SK-N-SH (cell line): Measurements from ENCODE around the gene MYLK4. TPM values are rescaled to one million over a fixed set of nuclear protein-coding genes. Genes with fewer than 3 reads are reported as not detected.

Source experiments
- CTCF ChIA-PET: fragments of 300-600, 350-600 bp; formaldehyde crosslinking; extraction: SDS; loops from one replicate; lab custom pipeline; 2021; lab: Yijun Ruan, JAX
- POLR2A ChIA-PET: fragments of 350-600 bp; sonication (Branson Sonifier 250); formaldehyde crosslinking; extraction: SDS; loops from one replicate; lab custom pipeline; 2020; ENCODE audit warnings: antibody characterized with exemption, inconsistent platforms; lab: Yijun Ruan, JAX
- DNase-seq: peaks from one replicate; pipeline ENCODE4 v3.0.0; 2012
- H2AFZ ChIP-seq: fragments of 200-600 bp; sonication (generic); 2 replicates; pipeline ENCODE4 v1.8.1; 2016; ENCODE audit warnings: antibody characterized with exemption, mild to moderate bottlenecking, low read depth
- H3F3A ChIP-seq: fragments of 200-600 bp; sonication (generic); replicated peaks from 2 replicates; pipeline ENCODE3; 2016; ENCODE audit warnings: antibody characterized with exemption, mild to moderate bottlenecking; ENCODE audit not compliant: insufficient read depth
- H3K27ac ChIP-seq, 2 experiments: fragments of 200-500 bp in 1 of 2; fragments of 200-600 bp in 1 of 2; sonication (Bioruptor generic) in 1 of 2; sonication (generic), shearing (Covaris generic) in 1 of 2; 2 replicates each; pipeline versions ENCODE4 v1.5.1 to v1.6.1; 2014 to 2016; ENCODE audit warnings: low read depth in 2 of 2, inconsistent platforms in 1 of 2, low read length in 1 of 2, mild to moderate bottlenecking in 1 of 2, mixed read lengths in 1 of 2
- H3K27me3 ChIP-seq: fragments of 200-600 bp; sonication (generic), shearing (Covaris generic); 2 replicates; pipeline ENCODE4 v1.6.1; 2016; ENCODE audit warnings: mixed run types; ENCODE audit not compliant: insufficient read depth
- H3K36me3 ChIP-seq, 2 experiments: fragments of 200-500 bp in 1 of 2; fragments of 200-600 bp in 1 of 2; sonication (Bioruptor generic) in 1 of 2; sonication (generic) in 1 of 2; replicated peaks in 1 of 2; 2 replicates each; pipeline versions ENCODE3 to v1.5.1; 2014 to 2016; ENCODE audit warnings: low read length in 1 of 2, mild to moderate bottlenecking in 1 of 2; ENCODE audit not compliant: insufficient read depth in 2 of 2, control insufficient read depth in 1 of 2
- H3K4me1 ChIP-seq, 2 experiments: fragments of 200-500 bp in 1 of 2; fragments of 200-600 bp in 1 of 2; sonication (Bioruptor generic) in 1 of 2; sonication (generic), shearing (Covaris generic) in 1 of 2; 2 replicates each; pipeline versions ENCODE4 v1.5.1 to v1.6.1; 2014 to 2016; ENCODE audit warnings: low read depth in 1 of 2, low read length in 1 of 2, mixed run types in 1 of 2; ENCODE audit not compliant: insufficient read depth in 2 of 2, control insufficient read depth in 1 of 2
- H3K4me2 ChIP-seq: fragments of 200-600 bp; sonication (generic), shearing (Covaris generic); 2 replicates; pipeline ENCODE4 v1.6.1; 2017; ENCODE audit warnings: mixed run types
- H3K4me3 ChIP-seq, 2 experiments: fragments of 200-500 bp in 1 of 2; fragments of 200-600 bp in 1 of 2; sonication (Bioruptor generic) in 1 of 2; sonication (generic), shearing (Covaris generic) in 1 of 2; 2 replicates each; pipeline versions ENCODE4 v1.5.1 to v1.8.1; 2014 to 2016; ENCODE audit warnings: low read depth in 2 of 2, inconsistent platforms in 1 of 2, low read length in 1 of 2, mild to moderate bottlenecking in 1 of 2, mixed read lengths in 1 of 2, moderate library complexity in 1 of 2
- H3K79me2 ChIP-seq: fragments of 200-600 bp; sonication (generic); 2 replicates; pipeline ENCODE4 v1.8.1; 2017; ENCODE audit warnings: mild to moderate bottlenecking; ENCODE audit not compliant: insufficient read depth
- H3K9ac ChIP-seq: fragments of 200-600 bp; sonication (generic); 2 replicates; pipeline ENCODE4 v1.6.1; 2017; ENCODE audit warnings: mixed run types
- H3K9me2 ChIP-seq: fragments of 200-600 bp; sonication (generic); 2 replicates; pipeline ENCODE4 v1.6.1; 2017; ENCODE audit warnings: mixed run types
- H3K9me3 ChIP-seq: fragments of 200-600 bp; sonication (generic); 2 replicates; pipeline ENCODE4 v1.6.1; 2017; ENCODE audit warnings: mixed run types, mild to moderate bottlenecking, moderate library complexity
- H4K20me1 ChIP-seq: fragments of 200-600 bp; sonication (generic); 2 replicates; pipeline ENCODE4 v1.6.1; 2017; ENCODE audit warnings: mild to moderate bottlenecking, mixed run types; ENCODE audit not compliant: insufficient read depth
- CHD2 ChIP-seq: fragments of 150-350 bp; IDR thresholded peaks from 2 replicates; pipeline ENCODE4 v1.6.1; 2018; ENCODE audit warnings: low read length; ENCODE audit not compliant: partially characterized antibody
- EP300 ChIP-seq, 2 experiments: IDR thresholded peaks; 2 replicates each; pipeline versions ENCODE4 v1.4.0 to v1.6.1; 2012; ENCODE audit warnings: borderline replicate concordance in 1 of 2, low read depth in 1 of 2, low read length in 1 of 2
- FOSL2 ChIP-seq: IDR thresholded peaks from 2 replicates; pipeline ENCODE4 v1.4.0; 2012; ENCODE audit warnings: low read depth, mild to moderate bottlenecking, moderate library complexity, borderline replicate concordance
- FOXM1 ChIP-seq: IDR thresholded peaks from 2 replicates; pipeline ENCODE4 v1.4.0; 2012; ENCODE audit warnings: low read depth, mild to moderate bottlenecking
- MEF2A ChIP-seq: IDR thresholded peaks from 2 replicates; pipeline ENCODE4 v1.4.0; 2012; ENCODE audit warnings: low read depth, borderline replicate concordance
- MXI1 ChIP-seq: IDR thresholded peaks from 2 replicates; pipeline ENCODE4 v1.6.1; 2012; ENCODE audit warnings: mild to moderate bottlenecking, low read depth, low read length, improper control_type of control experiment
- POLR2AphosphoS5 ChIP-seq: IDR thresholded peaks from 2 replicates; pipeline ENCODE4 v1.6.1; 2012; ENCODE audit warnings: low read depth, low read length
- RFX5 ChIP-seq: IDR thresholded peaks from 2 replicates; pipeline ENCODE4 v1.6.1; 2012; ENCODE audit warnings: mild to moderate bottlenecking, improper control_type of control experiment, low read length
- RXRA ChIP-seq: IDR thresholded peaks from 2 replicates; pipeline ENCODE4 v1.4.0; 2012; ENCODE audit warnings: low read depth, mild to moderate bottlenecking, borderline replicate concordance
- SIN3A ChIP-seq: IDR thresholded peaks from 2 replicates; pipeline ENCODE4 v1.6.1; 2012; ENCODE audit warnings: low read depth, mild to moderate bottlenecking, low read length, moderate library complexity, borderline replicate concordance
- TAF1 ChIP-seq: IDR thresholded peaks from 2 replicates; pipeline ENCODE4 v1.6.1; 2012; ENCODE audit warnings: low read depth, mild to moderate bottlenecking, low read length, moderate library complexity, borderline replicate concordance
- TEAD4 ChIP-seq: IDR thresholded peaks from 2 replicates; pipeline ENCODE4 v1.4.0; 2012; ENCODE audit warnings: mild to moderate bottlenecking, borderline replicate concordance; ENCODE audit not compliant: insufficient read depth
- WGBS: methylation state at CpG from one replicate; pipeline ENCODE4 v1.1.6; 2017; ENCODE audit warnings: low lambda C conversion rate; 5-methylcytosine and 5-hydroxymethylcytosine counted together
- polyA plus RNA-seq, 3 experiments: library from polyadenylated mRNA; depleted of rRNA; stranded (reverse); fragments of >200 nt; gene quantifications; 2 replicates each; pipeline ENCODE4 v1.2.3, GENCODE V29; 2012
- TF ChIP-seq, protein P1 (sequence below): IDR thresholded peaks from 2 replicates; pipeline ENCODE4 v1.4.0; 2012; ENCODE audit warnings: low read depth, borderline replicate concordance
- TF ChIP-seq, protein P2 (sequence below): IDR thresholded peaks from 2 replicates; pipeline ENCODE4 v1.4.0; 2012; ENCODE audit warnings: low read depth, borderline replicate concordance

MYLK4 gene
- polyA plus RNA-seq, 1 of the 3 experiments (the other 2 are of a cell fraction): 0.16 TPM

DNA sequence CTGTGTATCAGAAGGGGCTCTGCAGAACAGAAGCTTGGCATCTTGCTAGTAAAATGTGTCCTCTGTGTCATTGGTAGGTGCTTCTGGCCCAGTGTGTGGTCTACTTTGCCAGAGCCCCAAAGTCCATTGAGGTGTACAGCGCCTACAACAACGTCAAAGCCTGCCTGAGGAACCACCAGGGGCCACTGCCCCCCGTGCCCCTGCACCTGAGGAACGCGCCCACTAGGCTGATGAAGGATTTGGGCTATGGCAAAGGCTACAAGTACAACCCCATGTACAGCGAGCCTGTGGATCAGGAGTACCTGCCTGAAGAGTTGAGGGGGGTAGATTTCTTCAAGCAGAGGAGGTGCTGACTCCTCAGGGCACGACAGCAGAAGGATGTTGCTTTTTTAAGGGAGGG lies 34.2 kb upstream of the MYLK4 start (continued):
- TF ChIP-seq, protein P1, sequence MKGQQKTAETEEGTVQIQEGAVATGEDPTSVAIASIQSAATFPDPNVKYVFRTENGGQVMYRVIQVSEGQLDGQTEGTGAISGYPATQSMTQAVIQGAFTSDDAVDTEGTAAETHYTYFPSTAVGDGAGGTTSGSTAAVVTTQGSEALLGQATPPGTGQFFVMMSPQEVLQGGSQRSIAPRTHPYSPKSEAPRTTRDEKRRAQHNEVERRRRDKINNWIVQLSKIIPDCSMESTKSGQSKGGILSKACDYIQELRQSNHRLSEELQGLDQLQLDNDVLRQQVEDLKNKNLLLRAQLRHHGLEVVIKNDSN: no peak
- no peak for TF ChIP-seq SIN3A
- no peak for TF ChIP-seq FOXM1
- TF ChIP-seq RXRA: no peak
- TF ChIP-seq TEAD4: no peak

DNA sequence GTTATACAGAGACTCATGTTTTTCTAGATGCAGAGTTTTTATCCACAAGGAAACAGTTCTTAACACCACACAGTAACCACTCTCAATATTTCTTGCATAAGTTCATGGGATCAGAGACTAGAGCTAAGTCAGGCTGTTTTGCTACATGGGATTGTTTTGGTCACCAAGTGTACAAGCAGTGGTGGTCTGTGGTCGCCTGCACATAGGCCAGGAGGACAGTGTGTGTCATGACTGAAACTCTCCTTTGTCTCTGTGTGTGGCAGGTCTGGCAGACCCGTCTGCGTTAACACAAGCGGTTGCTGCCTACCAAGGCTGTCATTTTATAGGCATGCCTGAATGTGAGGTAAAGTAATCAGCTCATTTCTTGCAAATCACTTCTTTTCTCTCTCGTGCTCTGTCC lies 33.3 kb upstream of the MYLK4 start:
- Histone ChIP-seq H3K79me2 (peaks cover 62% of the 10 kb centered on the region), H3K27ac (no peak overlapping the region), H3K9me3 (no peaks in the 10 kb centered on the region), H3K27me3 (no peaks in the 10 kb centered on the region), H4K20me1 (peaks cover 12% of the 10 kb centered on the region; the same call in 1 of the 2 replicates), H3K4me3 (no peak overlapping the region), H3K9ac (no peak overlapping the region), H2AFZ (no peak overlapping the region), H3K36me3 (peaks cover 27 to 68% of the 10 kb centered on the region in 2 experiments), H3K4me1 (no peaks in the 10 kb centered on the region; a peak in 1 of 4 replicates), H3F3A (no peaks in the 10 kb centered on the region), H3K9me2 (no peaks in the 10 kb centered on the region), H3K4me2 (no peak overlapping the region)
- WGBS: 92% methylated on average over 5 of the region's 5 CpGs
- ChIA-PET CTCF (interaction anchor here (0.7 to 1.7 kb wide), 6 partner anchors 16 to 148 kb away, joined by 3 to 7 read pairs (median 4); partner anchors contain the start of genes MYLK4 and WRNIP1), POLR2A (no interaction called here)
- DNase-seq: no peak
- TF ChIP-seq RFX5 (no peak), TAF1 (no peak), CHD2 (no peak), MEF2A (no peak), EP300 (IDR thresholded peaks at IDR 0.05; ENCODE audit: borderline replicate concordance in 1 of 2, low read depth in 1 of 2, low read length in 1 of 2) (no peak), RXRA (no peak), POLR2AphosphoS5 (no peak), FOSL2 (no peak), MXI1 (no peak)
- TF ChIP-seq, protein P2, sequence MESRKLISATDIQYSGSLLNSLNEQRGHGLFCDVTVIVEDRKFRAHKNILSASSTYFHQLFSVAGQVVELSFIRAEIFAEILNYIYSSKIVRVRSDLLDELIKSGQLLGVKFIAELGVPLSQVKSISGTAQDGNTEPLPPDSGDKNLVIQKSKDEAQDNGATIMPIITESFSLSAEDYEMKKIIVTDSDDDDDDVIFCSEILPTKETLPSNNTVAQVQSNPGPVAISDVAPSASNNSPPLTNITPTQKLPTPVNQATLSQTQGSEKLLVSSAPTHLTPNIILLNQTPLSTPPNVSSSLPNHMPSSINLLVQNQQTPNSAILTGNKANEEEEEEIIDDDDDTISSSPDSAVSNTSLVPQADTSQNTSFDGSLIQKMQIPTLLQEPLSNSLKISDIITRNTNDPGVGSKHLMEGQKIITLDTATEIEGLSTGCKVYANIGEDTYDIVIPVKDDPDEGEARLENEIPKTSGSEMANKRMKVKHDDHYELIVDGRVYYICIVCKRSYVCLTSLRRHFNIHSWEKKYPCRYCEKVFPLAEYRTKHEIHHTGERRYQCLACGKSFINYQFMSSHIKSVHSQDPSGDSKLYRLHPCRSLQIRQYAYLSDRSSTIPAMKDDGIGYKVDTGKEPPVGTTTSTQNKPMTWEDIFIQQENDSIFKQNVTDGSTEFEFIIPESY: no peak
